H1 (cell line): ENCODE data around the gene PCNX4.

Source experiments
- ATF3 ChIP-seq: IDR thresholded peaks from 2 replicates; pipeline ENCODE4 v1.6.1; 2011; ENCODE audit warnings: low read depth, mild to moderate bottlenecking, low read length; ENCODE audit not compliant: insufficient read depth
- CBX8 ChIP-seq: fragments of 300-800, 300-1000 bp; sonication (generic); IDR thresholded peaks from 2 replicates; pipeline ENCODE4 v1.7.1; 2016; ENCODE audit warnings: low read depth, low read length, borderline replicate concordance
- CHD2 ChIP-seq: IDR thresholded peaks from 2 replicates; pipeline ENCODE4 v1.6.1; 2012; ENCODE audit warnings: low read length, improper control_type of control experiment
- CTCF ChIP-seq, 3 experiments: IDR thresholded peaks; 1 replicate in 2 of 3; 2 replicates in 1 of 3; pipeline versions ENCODE4 v1.5.1 to v1.6.1; 2011; ENCODE audit warnings: low read length in 3 of 3, mild to moderate bottlenecking in 3 of 3, inconsistent platforms in 2 of 3, low read depth in 1 of 3, moderate library complexity in 1 of 3; ENCODE audit not compliant: insufficient read depth in 1 of 3; ENCODE audit errors: control extremely low read depth in 1 of 3
- EGR1 ChIP-seq: IDR thresholded peaks from 2 replicates; pipeline ENCODE4 v1.6.1; 2011; ENCODE audit warnings: low read depth, low read length, borderline replicate concordance
- EP300 ChIP-seq, 2 experiments: IDR thresholded peaks; 1 replicate in 1 of 2; 2 replicates in 1 of 2; pipeline ENCODE4 v1.6.1; 2011 to 2012; ENCODE audit warnings: low read depth in 2 of 2, low read length in 2 of 2, mild to moderate bottlenecking in 2 of 2, borderline replicate concordance in 1 of 2, inconsistent platforms in 1 of 2, moderate library complexity in 1 of 2
- GABPA ChIP-seq: IDR thresholded peaks from 2 replicates; pipeline ENCODE4 v1.6.1; 2011; ENCODE audit warnings: mild to moderate bottlenecking, low read length, moderate library complexity, borderline replicate concordance; ENCODE audit not compliant: insufficient read depth
- KDM4A ChIP-seq: IDR thresholded peaks from one replicate; pipeline ENCODE4 v1.7.1; 2012; ENCODE audit warnings: low read depth, mild to moderate bottlenecking, moderate library complexity, low read length, inconsistent platforms; ENCODE audit not compliant: severe bottlenecking
- POLR2A ChIP-seq, 2 experiments: IDR thresholded peaks; 1 replicate in 1 of 2; 2 replicates in 1 of 2; pipeline ENCODE4 v1.6.1; 2011; ENCODE audit warnings: low read depth in 2 of 2, low read length in 2 of 2, mild to moderate bottlenecking in 2 of 2; ENCODE audit errors: control extremely low read depth in 1 of 2
- RAD21 ChIP-seq, 2 experiments: IDR thresholded peaks in 1 of 2; conservative IDR thresholded peaks in 1 of 2; 2 replicates each; pipeline ENCODE4 v1.6.1; 2011; ENCODE audit warnings: low read depth in 2 of 2, low read length in 2 of 2, improper control_type of control experiment in 1 of 2, inconsistent platforms in 1 of 2, mild to moderate bottlenecking in 1 of 2, moderate library complexity in 1 of 2
- SP2 ChIP-seq: IDR thresholded peaks from 2 replicates; pipeline ENCODE4 v1.6.1; 2012; ENCODE audit warnings: mild to moderate bottlenecking, low read length, inconsistent platforms
- TCF12 ChIP-seq: IDR thresholded peaks from 2 replicates; pipeline ENCODE4 v1.6.1; 2011; ENCODE audit warnings: low read depth, mild to moderate bottlenecking, low read length
- TEAD4 ChIP-seq: IDR thresholded peaks from 2 replicates; pipeline ENCODE4 v1.6.1; 2012; ENCODE audit warnings: low read depth, low read length, inconsistent platforms, mixed read lengths
- YY1 ChIP-seq: IDR thresholded peaks from 2 replicates; pipeline ENCODE4 v1.6.1; 2011; ENCODE audit warnings: low read depth, mild to moderate bottlenecking, low read length

GRCh38 chr14:60184905-60185555, 93.3 kb downstream of the PCNX4 start:
- no peak for TF ChIP-seq TCF12
- no peak for TF ChIP-seq ATF3
- no peak for TF ChIP-seq EGR1
- no peak for TF ChIP-seq GABPA
- no peak for TF ChIP-seq SP2
- TF ChIP-seq EP300 (IDR thresholded peaks at IDR 0.05; ENCODE audit: borderline replicate concordance in 1 of 2, low read depth in 2 of 2, low read length in 2 of 2), result no peak
- TF ChIP-seq RAD21 (IDR thresholded peaks at IDR 0.05 in 1 of 2, conservative IDR thresholded peaks at IDR 0.05 in 1 of 2; ENCODE audit: low read depth in 2 of 2, low read length in 2 of 2), result no peak
- TF ChIP-seq CBX8, result no peak
- no peak for TF ChIP-seq CTCF (IDR thresholded peaks at IDR 0.05; ENCODE audit: control extremely low read depth in 1 of 3, insufficient read depth in 1 of 3, low read depth in 1 of 3, low read length in 3 of 3)
- no peak for TF ChIP-seq YY1
- TF ChIP-seq KDM4A, result no peak
- no peak for TF ChIP-seq TEAD4
- TF ChIP-seq POLR2A (IDR thresholded peaks at IDR 0.05; ENCODE audit: control extremely low read depth in 1 of 2, low read depth in 2 of 2, low read length in 2 of 2), result no peak
- no peak for TF ChIP-seq CHD2
